GM18909 (cell line): ENCODE measurements around the gene CD209.
"Not testable (repeated sequence)": the region's sequence is repeated elsewhere in the genome, so short reads cannot be mapped to it uniquely, and the experiment has no call there.

ENCODE experiments used
- ATAC-seq: cut with Tn5 transposase; IDR thresholded peaks from one replicate; pipeline ENCODE4 v1.9.1; 2021; ENCODE audit warnings: mild to moderate bottlenecking; ENCODE audit not compliant: unreplicated experiment, poor library complexity

Gene CD209

GRCh38 chr19:7746903-7747884 is at the start of gene CD209:
CD209 (minus strand) TSS chr19:7747534; CDS start chr19:7747511, 23 bp downstream.
- no peak for ATAC-seq

GRCh38 chr19:7795555-7796161 is 48.3 kb upstream of the CD209 start:
- no peak for ATAC-seq

- ATAC-seq: no peak
Observed at GRCh38 chr19:7793493-7793892, 46.2 kb upstream of the CD209 start.

- not testable (repeated sequence) for ATAC-seq
Observed at GRCh38 chr19:7792701-7793100, 45.4 kb upstream of the CD209 start.

- no peak for ATAC-seq
Observed at GRCh38 chr19:7792281-7792680, 44.9 kb upstream of the CD209 start.

- no peak for ATAC-seq
Observed at GRCh38 chr19:7790416-7790815, 43.1 kb upstream of the CD209 start.

- ATAC-seq: no peak
Observed at GRCh38 chr19:7789447-7789846, 42.1 kb upstream of the CD209 start.

- no peak for ATAC-seq
Observed at GRCh38 chr19:7788933-7789323, 41.6 kb upstream of the CD209 start.

- ATAC-seq: no peak
Observed at GRCh38 chr19:7788178-7788932, 41.0 kb upstream of the CD209 start.

GRCh38 chr19:7787602-7788177 is 40.4 kb upstream of the CD209 start:
- no peak for ATAC-seq

GRCh38 chr19:7787141-7787540 is 39.8 kb upstream of the CD209 start:
- no peak for ATAC-seq

- ATAC-seq: no peak
Observed at GRCh38 chr19:7784856-7785255, 37.5 kb upstream of the CD209 start.

GRCh38 chr19:7783991-7784423 is 36.7 kb upstream of the CD209 start:
- ATAC-seq: no peak

GRCh38 chr19:7781157-7781556 is 33.8 kb upstream of the CD209 start:
- no peak for ATAC-seq

GRCh38 chr19:7779631-7780486 is 32.5 kb upstream of the CD209 start:
- no peak for ATAC-seq

GRCh38 chr19:7778081-7778480 is 30.7 kb upstream of the CD209 start:
- ATAC-seq: no peak

- no peak for ATAC-seq
Observed at GRCh38 chr19:7775761-7776160, 28.4 kb upstream of the CD209 start.

GRCh38 chr19:7773841-7774240 is 26.5 kb upstream of the CD209 start:
- no peak for ATAC-seq

- no peak for ATAC-seq
Observed at GRCh38 chr19:7772752-7773291, 25.5 kb upstream of the CD209 start.
